ENCODE measurements around the gene UNK. TPM values are rescaled to one million over a fixed set of nuclear protein-coding genes. Genes with fewer than 3 reads are reported as not detected.

Gene UNK
- total and polyA plus RNA-seq, 9 of the 15 experiments (the other 6 are each of a cell fraction or from before 2014, with no cell fraction given), result 12.8 to 38.6 (median 24.8) TPM

- TF ChIP-seq, protein P1, sequence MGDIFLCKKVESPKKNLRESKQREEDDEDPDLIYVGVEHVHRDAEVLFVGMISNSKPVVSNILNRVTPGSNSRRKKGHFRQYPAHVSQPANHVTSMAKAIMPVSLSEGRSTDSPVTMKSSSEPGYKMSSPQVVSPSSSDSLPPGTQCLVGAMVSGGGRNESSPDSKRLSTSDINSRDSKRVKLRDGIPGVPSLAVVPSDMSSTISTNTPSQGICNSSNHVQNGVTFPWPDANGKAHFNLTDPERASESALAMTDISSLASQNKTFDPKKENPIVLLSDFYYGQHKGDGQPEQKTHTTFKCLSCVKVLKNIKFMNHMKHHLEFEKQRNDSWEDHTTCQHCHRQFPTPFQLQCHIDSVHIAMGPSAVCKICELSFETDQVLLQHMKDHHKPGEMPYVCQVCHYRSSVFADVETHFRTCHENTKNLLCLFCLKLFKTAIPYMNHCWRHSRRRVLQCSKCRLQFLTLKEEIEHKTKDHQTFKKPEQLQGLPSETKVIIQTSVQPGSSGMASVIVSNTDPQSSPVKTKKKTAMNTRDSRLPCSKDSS (IDR thresholded peaks at IDR 0.05; ENCODE audit: low read depth, partially characterized antibody), result no peak
- 0 out of 4 replicates have a peak, but pooled peaks of 1 of the 2 experiments have one; percentile 42 for TF ChIP-seq BCLAF1 (IDR thresholded peaks at IDR 0.05; ENCODE audit: borderline replicate concordance in 1 of 2, control insufficient read depth in 1 of 2, low read depth in 2 of 2, low read length in 1 of 2)
- TF ChIP-seq RBFOX2 (IDR thresholded peaks at IDR 0.05; ENCODE audit: low read depth, low read length), result peak; percentile 80
- peak; percentile 77; the same call in 1 of the 2 replicates for TF ChIP-seq CTBP1 (IDR thresholded peaks at IDR 0.05; ENCODE audit: borderline replicate concordance)
- peak; percentile 87 for TF ChIP-seq POLR2G (IDR thresholded peaks at IDR 0.05; ENCODE audit: low read depth, low read length)
- peak; percentile 44 for TF ChIP-seq STAG1 (CRISPR knock-in tag; IDR thresholded peaks at IDR 0.05; ENCODE audit: borderline replicate concordance)
- TF ChIP-seq, protein P2, sequence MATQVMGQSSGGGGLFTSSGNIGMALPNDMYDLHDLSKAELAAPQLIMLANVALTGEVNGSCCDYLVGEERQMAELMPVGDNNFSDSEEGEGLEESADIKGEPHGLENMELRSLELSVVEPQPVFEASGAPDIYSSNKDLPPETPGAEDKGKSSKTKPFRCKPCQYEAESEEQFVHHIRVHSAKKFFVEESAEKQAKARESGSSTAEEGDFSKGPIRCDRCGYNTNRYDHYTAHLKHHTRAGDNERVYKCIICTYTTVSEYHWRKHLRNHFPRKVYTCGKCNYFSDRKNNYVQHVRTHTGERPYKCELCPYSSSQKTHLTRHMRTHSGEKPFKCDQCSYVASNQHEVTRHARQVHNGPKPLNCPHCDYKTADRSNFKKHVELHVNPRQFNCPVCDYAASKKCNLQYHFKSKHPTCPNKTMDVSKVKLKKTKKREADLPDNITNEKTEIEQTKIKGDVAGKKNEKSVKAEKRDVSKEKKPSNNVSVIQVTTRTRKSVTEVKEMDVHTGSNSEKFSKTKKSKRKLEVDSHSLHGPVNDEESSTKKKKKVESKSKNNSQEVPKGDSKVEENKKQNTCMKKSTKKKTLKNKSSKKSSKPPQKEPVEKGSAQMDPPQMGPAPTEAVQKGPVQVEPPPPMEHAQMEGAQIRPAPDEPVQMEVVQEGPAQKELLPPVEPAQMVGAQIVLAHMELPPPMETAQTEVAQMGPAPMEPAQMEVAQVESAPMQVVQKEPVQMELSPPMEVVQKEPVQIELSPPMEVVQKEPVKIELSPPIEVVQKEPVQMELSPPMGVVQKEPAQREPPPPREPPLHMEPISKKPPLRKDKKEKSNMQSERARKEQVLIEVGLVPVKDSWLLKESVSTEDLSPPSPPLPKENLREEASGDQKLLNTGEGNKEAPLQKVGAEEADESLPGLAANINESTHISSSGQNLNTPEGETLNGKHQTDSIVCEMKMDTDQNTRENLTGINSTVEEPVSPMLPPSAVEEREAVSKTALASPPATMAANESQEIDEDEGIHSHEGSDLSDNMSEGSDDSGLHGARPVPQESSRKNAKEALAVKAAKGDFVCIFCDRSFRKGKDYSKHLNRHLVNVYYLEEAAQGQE (IDR thresholded peaks at IDR 0.05; ENCODE audit: borderline replicate concordance), result peak; percentile 88
- TF ChIP-seq, protein P2 (CRISPR knock-in tag; IDR thresholded peaks at IDR 0.05; ENCODE audit: low read depth), result no peak
- TF ChIP-seq, protein P3, sequence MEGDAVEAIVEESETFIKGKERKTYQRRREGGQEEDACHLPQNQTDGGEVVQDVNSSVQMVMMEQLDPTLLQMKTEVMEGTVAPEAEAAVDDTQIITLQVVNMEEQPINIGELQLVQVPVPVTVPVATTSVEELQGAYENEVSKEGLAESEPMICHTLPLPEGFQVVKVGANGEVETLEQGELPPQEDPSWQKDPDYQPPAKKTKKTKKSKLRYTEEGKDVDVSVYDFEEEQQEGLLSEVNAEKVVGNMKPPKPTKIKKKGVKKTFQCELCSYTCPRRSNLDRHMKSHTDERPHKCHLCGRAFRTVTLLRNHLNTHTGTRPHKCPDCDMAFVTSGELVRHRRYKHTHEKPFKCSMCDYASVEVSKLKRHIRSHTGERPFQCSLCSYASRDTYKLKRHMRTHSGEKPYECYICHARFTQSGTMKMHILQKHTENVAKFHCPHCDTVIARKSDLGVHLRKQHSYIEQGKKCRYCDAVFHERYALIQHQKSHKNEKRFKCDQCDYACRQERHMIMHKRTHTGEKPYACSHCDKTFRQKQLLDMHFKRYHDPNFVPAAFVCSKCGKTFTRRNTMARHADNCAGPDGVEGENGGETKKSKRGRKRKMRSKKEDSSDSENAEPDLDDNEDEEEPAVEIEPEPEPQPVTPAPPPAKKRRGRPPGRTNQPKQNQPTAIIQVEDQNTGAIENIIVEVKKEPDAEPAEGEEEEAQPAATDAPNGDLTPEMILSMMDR (IDR thresholded peaks at IDR 0.05 in 2 of 3, conservative IDR thresholded peaks at IDR 0.05 in 1 of 3; ENCODE audit: insufficient read depth in 2 of 3, low read depth in 1 of 3, low read length in 3 of 3), result peak; percentile 72 to 90 (median 82)
- peak; percentile 60; the same call in 1 of the 2 replicates for TF ChIP-seq ESRRA (IDR thresholded peaks at IDR 0.05; ENCODE audit: borderline replicate concordance, low read depth)
These were observed 30.9 kb upstream of the UNK start (continued) for GRCh38 chr17:75753514-75754377.
